Esophagus squamous epithelium (tissue), 5 donors: Measurements from ENCODE around the gene UNK. TPM values are rescaled to one million over a fixed set of nuclear protein-coding genes. Genes with fewer than 3 reads are reported as not detected.
A peak's percentile ranks its signal among the peaks of the same experiment; 100 is the strongest.

Experiments
- DNase-seq: peaks from one replicate; lab custom pipeline; 2025; lab: John Stamatoyannopoulos, UW
- H3K27ac ChIP-seq, 4 donors: fragments of 200-600 bp; sonication (generic); one replicate each; pipeline ENCODE4 v1.5.1; 2016 to 2019; ENCODE audit warnings: mild to moderate bottlenecking in 1 of 4
- H3K27me3 ChIP-seq, 4 donors: fragments of 200-600 bp; sonication (generic); 1 replicate in 3 of 4; 2 replicates in 1 of 4; pipeline versions ENCODE4 v1.5.1 to v1.6.0; 2017 to 2021; ENCODE audit warnings: antibody characterized with exemption in 1 of 4
- H3K36me3 ChIP-seq, 3 donors: fragments of 200-600 bp; sonication (generic); one replicate each; pipeline ENCODE4 v1.5.1; 2016 to 2019
- H3K4me1 ChIP-seq, 3 donors: fragments of 200-600 bp; sonication (generic); one replicate each; pipeline ENCODE4 v1.5.1; 2017 to 2019
- H3K4me3 ChIP-seq, 4 donors: fragments of 200-600 bp; sonication (generic); 1 replicate in 3 of 4; 2 replicates in 1 of 4; pipeline ENCODE4 v1.5.1; 2016 to 2019; ENCODE audit warnings: mild to moderate bottlenecking in 2 of 4, moderate library complexity in 1 of 4
- H3K9me3 ChIP-seq, 3 donors: fragments of 200-600 bp; sonication (generic); one replicate each; pipeline ENCODE4 v1.5.1; 2016 to 2019
- CTCF ChIP-seq, 6 experiments: fragments of 450-650 bp in 4 of 6; fragments of 200-600 bp in 2 of 6; sonication (generic) in 2 of 6; IDR thresholded peaks; one replicate each; pipeline ENCODE4 v1.5.1; 2016 to 2019; ENCODE audit warnings: antibody characterized with exemption in 6 of 6, mild to moderate bottlenecking in 4 of 6, moderate library complexity in 4 of 6
- POLR2A ChIP-seq, 4 donors: fragments of 450-650 bp; IDR thresholded peaks; one replicate each; pipeline ENCODE4 v1.6.1; 2017; ENCODE audit warnings: antibody characterized with exemption in 4 of 4, mild to moderate bottlenecking in 4 of 4, moderate library complexity in 3 of 4
- WGBS, 2 donors: methylation state at CpG; one replicate each; pipeline ENCODE4 v1.1.5; 2018; 5-methylcytosine and 5-hydroxymethylcytosine counted together
- intact Hi-C: fragments of 100-400 bp; cut with DNase I; formaldehyde crosslinking; loops from one replicate; pipeline ENCODE4 v1.15.0; 2022
- total RNA-seq, 4 donors: library from RNA; depleted of rRNA; stranded (reverse); fragments of >200 nt; gene quantifications; one replicate each; pipeline ENCODE4 v1.1.0, GENCODE V29; 2016
- donor health status: DM: yes; HTN: yes; CAD: no.

UNK gene
- total RNA-seq, 4 donors from 2014 or later, result 14.8 to 27.3 (median 20.4) TPM

GRCh38 chr17:75743625-75744206, 40.9 kb upstream of the UNK start:
- H3K27me3 ChIP-seq, result no peaks in the 10 kb centered on the region
- 81 to 82% methylated on average over 4 to 5 of the region's 25 CpGs for WGBS, 2 donors
- H3K27ac ChIP-seq, result no peak overlapping the region
- no peak overlapping the region for H3K4me3 ChIP-seq
- TF ChIP-seq POLR2A (IDR thresholded peaks at IDR 0.05) (no peak), CTCF (IDR thresholded peaks at IDR 0.05) (no peak)
- DNase-seq, result no peak
- peaks cover 0 to 19% (median 3%) of the 10 kb centered on the region in 3 donors for H3K4me1 ChIP-seq
- H3K36me3 ChIP-seq, result peaks cover 7 to 94% (median 26%) of the 10 kb centered on the region in 3 donors
- intact Hi-C loops, result no loop called here
- no peaks in the 10 kb centered on the region for H3K9me3 ChIP-seq

DNA sequence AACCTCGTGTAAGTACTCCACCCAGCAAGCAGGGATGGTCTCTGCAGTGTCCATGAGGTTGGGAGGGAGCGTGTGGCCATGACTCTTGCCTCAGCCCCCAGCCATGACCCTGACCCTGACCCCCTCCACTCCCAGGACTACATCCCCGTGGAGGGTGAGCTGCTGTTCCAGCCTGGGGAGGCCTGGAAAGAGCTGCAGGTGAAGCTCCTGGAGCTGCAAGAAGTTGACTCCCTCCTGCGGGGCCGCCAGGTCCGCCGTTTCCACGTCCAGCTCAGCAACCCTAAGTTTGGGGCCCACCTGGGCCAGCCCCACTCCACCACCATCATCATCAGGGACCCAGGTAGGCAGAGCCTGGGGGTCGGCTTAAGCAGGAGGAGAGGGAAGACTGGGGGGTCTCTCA, 35.9 kb upstream of the UNK start:
- H3K36me3 ChIP-seq, result peaks cover 0 to 94% (median 31%) of the 10 kb centered on the region in 3 donors
- no peaks in the 10 kb centered on the region for H3K9me3 ChIP-seq
- TF ChIP-seq POLR2A (IDR thresholded peaks at IDR 0.05), result no peak
- TF ChIP-seq CTCF (IDR thresholded peaks at IDR 0.05), result no peak
- no peaks in the 10 kb centered on the region for H3K27me3 ChIP-seq
- DNase-seq, result no peak
- no peak overlapping the region for H3K4me3 ChIP-seq
- H3K4me1 ChIP-seq, result peaks cover 0 to 36% (median 3%) of the 10 kb centered on the region in 3 donors
- intact Hi-C loops, result no loop called here
- H3K27ac ChIP-seq, result peak overlapping the region in 3 of 4 donors; percentile 17 to 54 (median 26)
- WGBS, 2 donors, result 68 to 82% methylated on average over 3 to 6 of the region's 9 CpGs

DNA sequence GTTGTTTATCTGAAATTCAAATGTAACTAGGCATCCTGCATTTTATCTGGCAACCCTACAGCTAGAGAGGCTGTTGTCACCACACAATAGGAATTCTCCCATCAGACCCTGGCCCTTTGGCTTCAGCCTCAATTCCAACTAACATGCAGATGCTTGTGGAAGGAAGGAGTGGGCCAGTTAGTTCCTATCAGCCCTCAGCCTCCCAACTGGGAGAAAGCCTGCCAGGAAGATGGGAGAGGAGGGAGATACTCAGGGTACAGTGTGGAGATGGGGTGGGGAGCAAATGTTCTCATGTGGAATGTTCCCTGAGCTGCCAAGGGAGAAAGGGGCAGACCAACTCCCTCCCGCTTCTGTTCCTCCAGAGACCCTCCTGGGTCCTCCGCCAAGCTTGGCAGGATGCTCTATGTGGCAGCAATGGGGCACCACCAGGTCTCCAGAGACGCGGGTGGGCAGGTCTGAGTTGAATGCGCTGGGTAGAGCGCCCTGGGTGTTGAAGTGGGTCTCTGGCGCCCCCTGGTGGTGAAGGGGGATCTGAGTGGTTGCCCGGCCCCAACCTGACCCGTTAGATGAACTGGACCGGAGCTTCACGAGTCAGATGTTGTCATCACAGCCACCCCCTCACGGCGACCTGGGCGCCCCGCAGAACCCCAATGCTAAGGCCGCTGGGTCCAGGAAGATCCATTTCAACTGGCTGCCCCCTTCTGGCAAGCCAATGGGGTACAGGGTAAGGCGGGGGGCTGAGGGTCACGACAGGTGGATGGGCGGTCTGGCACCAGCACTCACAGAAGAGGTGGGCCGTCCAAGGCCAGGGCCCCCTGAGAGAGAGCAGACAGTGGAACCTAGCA, 34.8 kb upstream of the UNK start:
- intact Hi-C loops, result loop anchor here (5.0 to 10.0 kb wide), 3 partner anchors 77 to 245 kb away; partner anchors contain the start of gene SMIM5
- H3K9me3 ChIP-seq, result no peaks in the 10 kb centered on the region
- H3K4me1 ChIP-seq, result peaks cover 5 to 42% (median 6%) of the 10 kb centered on the region in 3 donors
- TF ChIP-seq POLR2A (IDR thresholded peaks at IDR 0.05), result no peak
- TF ChIP-seq CTCF (IDR thresholded peaks at IDR 0.05), result peak; percentile 87 to 95 (median 92)
- peak; percentile 48 for DNase-seq
- 54 to 80% methylated on average over 1 to 5 of the region's 20 CpGs for WGBS, 2 donors
- peaks cover 0 to 95% (median 31%) of the 10 kb centered on the region in 3 donors for H3K36me3 ChIP-seq
- H3K27me3 ChIP-seq, result no peaks in the 10 kb centered on the region
- peak overlapping the region in 3 of 4 donors; percentile 2 to 44 (median 26) for H3K27ac ChIP-seq
- no peak overlapping the region for H3K4me3 ChIP-seq

- intact Hi-C loops, result loop anchor here (5.0 to 10.0 kb wide), 3 partner anchors 79 to 246 kb away; partner anchors contain the start of gene SMIM5
- TF ChIP-seq POLR2A (IDR thresholded peaks at IDR 0.05), result no peak
- TF ChIP-seq CTCF (IDR thresholded peaks at IDR 0.05), result no peak
- Histone ChIP-seq H3K4me1 (peaks cover 11 to 52% (median 12%) of the 10 kb centered on the region in 3 donors), H3K36me3 (peaks cover 0 to 95% (median 31%) of the 10 kb centered on the region in 3 donors), H3K27me3 (no peaks in the 10 kb centered on the region), H3K27ac (no peak overlapping the region), H3K9me3 (no peaks in the 10 kb centered on the region), H3K4me3 (no peak overlapping the region)
- DNase-seq, result no peak
- 85 to 86% methylated on average over 10 to 20 of the region's 23 CpGs for WGBS, 2 donors
Observed at GRCh38 chr17:75750661-75751423, 33.8 kb upstream of the UNK start.
